NCI-H2196 treated with DMSO at 0.1 percent for 48 hours (cell line): Measurements from ENCODE around the gene BANP.
"Not testable (repeated sequence)": the region's sequence is repeated elsewhere in the genome, so short reads cannot be mapped to it uniquely, and the experiment has no call there.

Source experiments
- DNase-seq: peaks from one replicate; lab custom pipeline; 2025; ENCODE audit not compliant: unreplicated experiment; lab: John Stamatoyannopoulos, UW

BANP gene

GRCh38 chr16:88064011-88064888 is 113.0 kb downstream of the BANP start:
- no peak for DNase-seq

- no peak for DNase-seq
Observed at GRCh38 chr16:88064889-88065746, 113.9 kb downstream of the BANP start.

GRCh38 chr16:88065747-88066142 is 114.5 kb downstream of the BANP start:
- DNase-seq = no peak

GRCh38 chr16:88066234-88066633 is 115.0 kb downstream of the BANP start:
- no peak for DNase-seq

GRCh38 chr16:88066680-88067529 is 115.7 kb downstream of the BANP start:
- DNase-seq = no peak

- DNase-seq = no peak
Observed at GRCh38 chr16:88067530-88068411, 116.5 kb downstream of the BANP start.

- no peak for DNase-seq
Observed at GRCh38 chr16:88068476-88069396, 117.5 kb downstream of the BANP start.

- DNase-seq = no peak
Observed at GRCh38 chr16:88069397-88070168, 118.3 kb downstream of the BANP start.

GRCh38 chr16:88070341-88070740 is 119.1 kb downstream of the BANP start:
- no peak for DNase-seq

GRCh38 chr16:88070989-88071625 is 119.9 kb downstream of the BANP start:
- no peak for DNase-seq

- no peak for DNase-seq
Observed at GRCh38 chr16:88071908-88072307, 120.7 kb downstream of the BANP start.

GRCh38 chr16:88072571-88073001 is 121.4 kb downstream of the BANP start:
- DNase-seq = no peak

GRCh38 chr16:88073201-88073721 is 122.0 kb downstream of the BANP start:
- DNase-seq = no peak

GRCh38 chr16:88074041-88074440 is 122.8 kb downstream of the BANP start:
- no peak for DNase-seq

- no peak for DNase-seq
Observed at GRCh38 chr16:88076211-88076931, 125.1 kb downstream of the BANP start.

- not testable (repeated sequence) for DNase-seq
Observed at GRCh38 chr16:88076932-88077320, 125.7 kb downstream of the BANP start.
